HTERT RPE-1 (cell line): ENCODE measurements around the gene KMT2D.

Experiments used
- in situ Hi-C: fragments of 300-500 bp; cut with MboI; formaldehyde crosslinking; loops from 4 replicates; pipeline ENCODE4 v1.14.3; 2020; ENCODE audit warnings: low sequenced_read_pairs

Gene KMT2D

GRCh38 chr12:49038291-49038955, 22.2 kb downstream of the KMT2D start:
- in situ Hi-C loops = no loop called here

- in situ Hi-C loops = no loop called here
Measured at GRCh38 chr12:49037947-49038237, 22.7 kb downstream of the KMT2D start.

- in situ Hi-C loops = no loop called here
Measured at GRCh38 chr12:49037111-49037946, 23.3 kb downstream of the KMT2D start.

DNA sequence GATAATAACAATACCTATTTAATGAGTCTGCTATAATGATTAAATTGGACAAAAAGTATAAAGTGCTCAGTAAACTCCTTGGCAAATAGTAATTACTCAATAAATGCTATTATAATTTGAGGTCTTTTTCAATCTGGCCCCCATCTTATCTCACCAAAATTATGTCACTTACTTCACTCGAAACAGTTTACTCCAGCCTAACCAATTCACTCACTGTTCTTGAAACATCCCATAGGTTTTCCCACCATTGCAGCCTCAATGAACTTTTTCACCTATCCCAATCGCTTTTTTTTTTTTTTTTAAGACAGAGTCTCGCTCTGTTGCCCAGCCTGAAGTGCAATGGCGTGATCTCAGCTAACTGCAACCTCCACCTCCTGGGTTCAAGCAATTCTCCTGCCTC, 24.6 kb downstream of the KMT2D start:
- in situ Hi-C loops = no loop called here

DNA sequence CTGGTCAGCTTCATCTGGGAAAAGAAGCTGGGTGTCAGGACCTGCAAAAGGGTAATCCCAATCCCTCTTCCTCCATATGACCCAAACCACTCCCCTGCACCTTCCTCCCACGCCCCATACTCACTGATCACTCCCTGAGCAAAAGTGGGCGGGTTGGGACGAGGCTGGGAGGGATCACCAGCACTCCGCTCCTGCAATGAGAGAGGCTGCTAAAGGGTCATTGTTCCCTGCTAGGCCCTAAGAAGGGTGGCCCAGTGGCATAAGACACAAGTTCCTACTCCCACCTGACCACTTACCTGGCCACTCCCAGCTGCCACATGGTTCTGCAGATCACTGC, 26.3 kb downstream of the KMT2D start:
- in situ Hi-C loops = no loop called here

DNA sequence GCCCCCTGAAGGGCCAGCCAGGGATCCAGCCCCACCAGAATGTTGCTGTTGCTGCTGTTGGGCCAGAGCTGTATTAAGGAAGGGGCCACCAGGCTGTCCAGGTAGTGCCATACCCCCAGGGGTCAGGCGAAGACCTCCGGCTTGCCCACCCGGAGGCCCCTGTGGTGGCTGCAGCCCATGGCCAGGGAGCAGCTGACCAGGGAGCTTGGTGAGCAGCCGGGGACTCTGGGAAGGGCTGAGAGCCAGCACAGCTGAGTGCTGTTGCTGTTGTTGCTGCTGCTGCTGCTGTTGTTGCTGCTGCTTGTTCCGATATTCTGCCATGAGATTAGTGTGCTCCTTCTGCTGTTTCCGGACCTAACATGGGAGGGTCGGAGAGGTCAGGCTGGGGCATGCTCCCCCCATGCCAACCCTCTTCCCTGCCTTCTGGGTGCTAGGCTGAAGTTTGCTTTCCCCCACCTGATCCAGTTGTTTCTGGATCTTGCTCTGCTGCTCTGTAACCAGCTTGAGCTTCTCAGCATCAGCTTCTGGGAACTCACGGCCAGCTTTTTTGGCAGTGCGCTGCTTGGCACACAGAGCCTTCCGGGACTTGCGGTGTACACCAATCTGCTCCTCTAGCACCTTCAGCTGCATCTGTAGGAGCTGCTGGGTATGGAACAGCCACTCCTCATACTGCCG, 26.8 kb downstream of the KMT2D start:
- in situ Hi-C loops = no loop called here

DNA sequence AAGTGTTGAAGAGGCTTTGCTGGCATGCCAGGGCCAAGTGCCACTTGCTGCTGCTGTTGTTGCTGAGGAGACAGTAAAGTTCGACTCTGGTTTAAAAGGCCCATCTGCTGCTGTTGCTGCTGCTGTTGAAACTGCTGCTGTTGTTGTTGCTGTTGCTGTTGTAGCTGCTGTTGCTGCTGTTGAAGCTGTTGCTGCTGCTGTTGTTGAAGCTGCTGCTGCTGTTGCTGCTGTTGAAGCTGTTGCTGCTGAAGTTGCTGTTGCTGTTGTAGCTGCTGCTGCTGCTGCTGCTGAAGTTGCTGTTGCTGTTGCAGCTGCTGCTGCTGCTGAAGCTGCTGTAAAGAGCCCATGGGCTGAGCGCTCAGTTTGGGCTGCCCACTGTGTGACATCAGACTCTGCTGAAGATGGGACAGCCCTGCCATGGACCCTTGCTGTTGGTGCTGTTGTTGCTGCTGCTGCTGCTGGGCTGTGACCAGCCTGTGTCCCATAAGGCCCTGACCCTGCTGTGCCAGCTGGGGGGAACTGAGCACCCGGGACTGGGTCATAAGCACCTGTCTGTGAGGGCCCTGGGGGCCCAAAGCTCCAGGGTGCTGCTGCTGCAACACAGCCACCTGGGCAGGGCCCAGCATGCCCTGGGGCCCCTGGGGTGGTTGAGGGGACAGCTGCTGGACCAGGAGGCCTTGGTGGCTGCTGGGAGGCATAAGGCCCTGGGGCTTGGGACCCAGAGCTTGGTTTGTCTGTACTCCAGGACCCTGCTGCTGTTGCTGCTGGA, 27.7 kb downstream of the KMT2D start:
- in situ Hi-C loops = no loop called here

DNA sequence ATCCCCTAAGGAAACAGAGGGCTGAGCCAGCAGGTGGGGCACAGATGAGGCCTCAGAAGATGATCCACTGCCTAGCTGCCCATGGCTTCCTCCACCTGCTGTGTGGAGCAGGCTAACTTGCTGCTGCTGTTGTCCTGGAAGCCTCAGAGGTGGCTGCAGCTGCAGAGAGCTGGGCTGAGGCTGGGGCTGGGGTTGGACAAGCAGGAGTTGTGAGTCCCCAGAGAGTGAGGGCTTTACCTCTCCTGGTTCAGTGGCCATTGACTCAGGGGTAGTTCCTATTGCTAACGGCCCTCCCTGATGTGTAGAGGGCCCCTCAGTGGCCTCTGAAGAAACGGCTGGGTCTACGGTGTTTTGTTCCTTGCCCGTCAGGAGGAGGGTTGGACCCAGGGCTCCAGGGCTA, 28.3 kb downstream of the KMT2D start:
- in situ Hi-C loops = no loop called here

GRCh38 chr12:49031573-49032161, 28.9 kb downstream of the KMT2D start:
- in situ Hi-C loops = no loop called here

GRCh38 chr12:49030714-49031572, 29.7 kb downstream of the KMT2D start:
- in situ Hi-C loops = no loop called here

DNA sequence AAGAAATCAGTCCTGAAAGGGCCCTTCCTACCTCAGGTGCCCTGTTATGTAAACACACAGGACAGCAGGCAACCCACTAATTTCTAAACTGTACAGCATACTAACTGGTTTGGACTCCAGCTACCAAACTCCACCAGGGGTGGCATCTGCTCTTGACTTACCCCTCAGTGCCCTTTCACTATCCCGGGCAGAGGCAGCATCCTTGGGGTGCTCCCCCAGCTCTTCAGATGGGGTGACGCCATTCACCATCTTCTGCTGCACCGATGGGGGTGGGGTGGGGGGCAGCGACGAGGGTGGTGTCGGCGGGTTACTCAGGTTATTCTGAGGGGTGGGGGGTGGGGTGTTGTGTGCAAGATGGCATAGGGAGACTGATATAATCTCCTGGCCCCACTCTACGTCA, 30.5 kb downstream of the KMT2D start:
- in situ Hi-C loops = no loop called here

DNA sequence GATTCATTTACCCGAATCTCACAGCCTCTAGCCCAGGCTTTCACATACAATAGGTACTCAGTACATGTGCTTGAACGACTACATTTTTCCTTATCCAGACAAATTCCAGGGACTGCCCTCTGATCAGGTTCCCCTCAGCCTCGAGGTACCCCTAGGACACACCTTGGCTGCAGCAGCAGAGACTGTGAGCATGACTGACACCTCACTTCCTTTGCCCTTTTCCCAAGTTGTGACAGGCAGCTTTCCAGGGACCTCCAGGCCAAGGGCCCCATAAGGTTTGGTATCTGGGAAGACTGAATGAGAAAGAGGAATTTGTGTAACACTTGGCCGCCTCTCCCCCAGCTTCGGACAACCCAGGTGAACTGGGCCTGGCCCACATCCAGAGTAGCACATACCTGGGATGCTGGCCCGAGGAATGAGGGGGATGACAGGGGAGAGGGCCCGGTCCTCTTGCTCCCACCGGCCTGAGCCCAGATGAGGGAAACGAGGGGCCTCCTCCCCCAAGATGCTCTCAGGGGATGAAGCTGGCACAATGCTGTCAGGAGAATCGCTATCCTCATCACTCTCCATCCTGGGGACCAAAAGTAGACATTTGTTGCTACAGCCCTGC, 31.8 kb downstream of the KMT2D start:
- in situ Hi-C loops = no loop called here

DNA sequence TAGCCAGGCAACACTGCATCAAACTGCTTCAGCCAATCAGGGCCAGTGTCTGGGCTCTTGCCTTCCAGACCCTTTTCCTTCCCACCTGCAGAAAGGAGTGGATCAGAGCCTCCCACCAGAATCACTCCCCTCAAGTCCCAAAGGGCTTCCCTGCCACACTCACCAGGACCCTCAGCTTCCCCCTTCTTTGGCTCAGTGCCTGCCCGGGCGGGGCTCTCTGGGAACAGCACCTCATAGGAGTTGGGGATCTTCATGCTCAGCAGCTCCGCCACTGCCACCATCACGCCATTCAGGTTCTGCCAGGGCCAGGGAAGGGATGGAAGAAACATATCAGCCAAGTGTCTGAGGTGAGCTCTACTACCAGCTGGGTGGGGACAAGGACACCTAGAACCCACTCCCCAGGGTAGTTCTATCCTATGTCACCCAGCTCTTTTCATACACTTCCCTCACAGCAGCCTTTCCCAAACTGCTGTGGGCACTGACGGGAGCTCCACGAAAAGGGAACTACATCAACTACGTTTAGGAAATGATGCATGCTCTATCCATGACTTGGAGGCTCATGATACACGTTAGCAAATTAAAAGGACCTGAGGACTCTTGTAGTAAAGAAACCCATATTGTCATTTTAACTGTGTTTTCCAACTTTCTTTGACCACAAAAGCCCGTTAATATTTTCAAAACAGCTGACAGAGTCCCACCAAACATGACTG, 32.6 kb downstream of the KMT2D start:
- in situ Hi-C loops = no loop called here

DNA sequence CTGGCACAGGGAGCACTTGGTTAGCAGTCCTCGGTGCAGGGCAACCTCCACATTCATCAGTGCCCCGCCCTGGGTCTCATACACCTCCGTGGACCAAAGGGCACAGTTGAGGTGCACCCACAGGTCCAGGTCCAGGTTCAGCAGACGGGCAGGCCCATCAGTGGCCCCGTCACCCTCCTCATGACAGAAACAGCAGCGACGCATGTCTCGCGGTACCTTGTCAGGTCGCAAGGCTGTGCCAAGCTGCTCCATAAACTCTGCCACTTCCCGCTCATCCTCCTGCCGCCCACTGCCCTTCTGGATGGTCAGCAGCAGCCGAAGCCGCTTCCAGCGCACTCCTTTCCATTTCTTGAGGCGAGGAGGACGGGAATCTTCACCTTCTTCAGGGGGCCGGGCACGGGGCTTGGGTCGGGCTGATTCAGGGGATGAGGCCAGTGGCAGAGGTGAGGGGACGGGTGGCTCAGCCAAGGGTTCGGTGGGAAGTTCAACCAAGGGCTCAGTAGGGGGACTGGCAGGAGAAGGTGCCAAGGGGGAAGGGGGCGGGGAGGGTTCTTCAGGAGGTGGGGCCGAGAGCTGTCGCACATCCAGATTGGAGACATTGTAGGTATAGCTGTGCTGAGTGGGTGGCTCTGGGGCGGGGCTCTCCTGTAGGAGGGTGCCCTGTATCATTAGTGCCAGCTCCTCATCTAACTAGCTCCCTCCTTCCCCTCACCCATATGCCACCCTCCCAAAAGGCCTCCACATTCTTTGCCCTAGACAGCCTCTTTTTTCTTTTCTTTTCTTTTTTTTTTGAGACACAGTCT, 33.7 kb downstream of the KMT2D start:
- in situ Hi-C loops = no loop called here

DNA sequence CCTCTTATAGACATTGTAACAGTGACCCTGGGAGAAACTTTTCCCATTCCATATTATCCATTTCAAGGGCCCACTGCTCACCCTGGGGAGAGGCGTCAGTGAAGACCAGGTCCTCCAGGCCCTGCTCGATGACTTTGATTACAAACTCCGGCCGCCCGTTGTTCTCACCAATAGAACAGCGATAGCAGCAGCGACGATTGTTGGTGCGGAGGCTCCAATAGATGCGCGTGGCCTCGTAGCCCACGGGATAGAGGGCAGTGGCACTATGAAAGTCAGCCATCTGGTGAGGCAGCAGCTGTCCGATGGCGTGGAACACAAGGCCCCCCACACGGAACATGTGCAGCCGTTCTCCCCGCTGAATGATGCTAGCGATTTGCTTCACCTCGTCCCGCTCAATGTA, 34.5 kb downstream of the KMT2D start:
- in situ Hi-C loops = no loop called here

GRCh38 chr12:49025463-49025862, 35.1 kb downstream of the KMT2D start:
- in situ Hi-C loops = no loop called here

DNA sequence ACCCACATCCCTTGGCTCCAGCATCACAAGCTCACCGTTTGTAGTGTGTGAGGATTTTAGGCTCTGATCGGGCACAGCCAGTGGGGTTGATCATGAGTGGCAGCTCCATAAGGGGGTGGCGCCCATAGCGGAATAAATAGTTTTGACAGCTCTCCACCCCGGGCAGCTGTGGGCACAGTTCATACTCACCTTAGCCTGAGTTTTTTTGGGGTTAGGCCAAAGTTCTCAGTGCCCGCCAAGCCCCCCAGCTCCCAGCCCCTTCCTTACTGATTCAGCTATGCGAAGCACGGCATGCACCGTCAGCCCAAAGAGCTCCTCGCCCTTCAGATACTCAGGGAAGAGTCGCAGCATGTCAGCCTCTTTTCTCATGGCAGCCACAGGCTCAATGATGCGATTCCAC, 36.1 kb downstream of the KMT2D start:
- in situ Hi-C loops = no loop called here

GRCh38 chr12:49023812-49024211, 36.8 kb downstream of the KMT2D start:
- in situ Hi-C loops = no loop called here
